NCI-H526 (cell line): ENCODE data around the gene LYPLAL1.

Experiments used
- DNase-seq, 2 experiments: peaks; one replicate each; lab custom pipeline; 2025; lab: John Stamatoyannopoulos, UW

The LYPLAL1 gene

GRCh38 chr1:219173758-219174459 lies at the start of gene LYPLAL1:
TSS of gene LYPLAL1 (plus strand) at chr1:219173878. CDS start at chr1:219173891, 13 bp downstream.
- DNase-seq, result peak; percentile 7 to 81

DNA sequence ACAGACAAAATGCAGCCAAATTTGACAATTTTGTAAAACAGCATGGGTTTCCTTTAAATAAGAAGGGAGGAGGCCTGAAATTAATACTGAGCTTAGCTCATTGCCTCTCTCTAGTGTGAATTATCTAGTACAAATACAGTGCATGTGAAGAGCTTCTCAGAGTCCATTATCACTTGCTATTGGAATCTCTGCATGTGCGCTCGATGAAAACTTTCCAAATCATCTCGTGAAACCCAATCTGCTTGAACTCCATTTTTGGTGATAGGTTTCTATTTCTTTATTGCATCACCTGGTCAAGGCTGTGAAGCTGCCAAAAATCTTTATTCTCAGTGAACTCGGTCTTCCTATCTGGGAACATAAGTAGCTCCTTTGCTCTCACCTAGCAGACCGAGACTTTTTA lies 49.5 kb upstream of the LYPLAL1 start:
- no peak for DNase-seq

DNA sequence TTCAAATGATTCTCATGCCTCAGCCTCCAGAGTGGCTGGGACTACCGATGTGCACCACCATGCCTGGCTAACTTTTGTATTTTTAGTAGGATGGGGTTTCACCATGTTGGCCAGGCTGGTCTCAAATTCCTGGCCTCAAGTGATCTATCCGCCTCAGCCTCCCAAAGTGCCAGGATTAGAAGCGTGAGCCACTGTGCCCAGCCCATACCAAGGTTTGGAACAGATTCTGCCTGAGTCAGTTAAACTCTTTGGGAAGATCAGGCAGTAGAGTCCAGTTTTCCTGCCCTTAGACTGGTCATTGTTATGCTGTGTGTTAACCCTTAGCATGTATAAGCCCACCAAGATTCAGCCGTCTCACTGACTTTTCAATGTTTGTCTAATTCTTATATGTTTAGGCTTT lies 48.3 kb upstream of the LYPLAL1 start:
- no peak for DNase-seq

DNA sequence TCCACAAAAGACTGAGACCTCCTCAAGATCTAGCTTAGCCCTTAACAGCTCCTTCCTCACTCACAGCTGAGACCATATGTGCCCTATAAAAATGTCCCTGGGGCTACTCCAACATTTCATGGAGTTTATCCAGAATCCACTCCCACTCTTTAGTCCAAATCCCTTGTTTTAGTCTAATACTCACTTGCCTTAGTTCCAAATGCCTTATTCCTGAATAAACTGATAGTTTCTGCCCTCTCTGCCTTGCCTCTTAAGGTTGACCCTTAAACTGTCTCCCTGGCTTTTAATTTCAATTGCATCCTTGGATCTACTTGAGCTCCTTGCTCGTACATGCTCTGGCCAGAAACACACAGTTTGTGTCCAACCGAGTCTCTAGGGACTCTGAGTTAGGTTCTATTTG lies 47.3 kb upstream of the LYPLAL1 start:
- DNase-seq, result no peak

- DNase-seq, result no peak
Measured at GRCh38 chr1:219128957-219129356, 44.7 kb upstream of the LYPLAL1 start.

DNA sequence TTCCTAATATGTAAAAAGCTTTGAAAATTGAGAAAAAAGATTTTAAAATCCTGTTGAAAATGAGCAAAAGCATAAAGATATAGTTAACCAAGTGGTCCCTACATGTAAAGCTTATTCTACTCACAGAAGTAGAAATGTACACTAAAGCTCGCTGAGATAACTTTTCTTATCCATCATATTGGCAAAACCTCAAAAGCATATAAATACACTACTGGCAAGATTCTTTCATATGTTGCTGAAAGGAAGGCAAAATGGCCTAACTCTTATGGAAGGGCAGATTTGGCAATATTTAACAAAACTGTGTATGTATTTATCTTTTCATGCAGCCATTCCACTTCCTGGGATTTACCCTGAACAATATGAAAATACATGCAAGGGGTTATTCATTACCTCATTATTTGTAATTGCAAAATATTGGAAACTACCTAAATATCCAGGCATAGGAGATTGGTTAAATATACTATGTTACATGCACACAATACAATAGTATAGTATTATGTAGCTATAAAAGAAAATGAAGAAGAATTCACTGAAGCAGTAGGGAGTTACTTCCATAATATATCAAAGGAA lies 43.2 kb upstream of the LYPLAL1 start:
- no peak for DNase-seq

DNA sequence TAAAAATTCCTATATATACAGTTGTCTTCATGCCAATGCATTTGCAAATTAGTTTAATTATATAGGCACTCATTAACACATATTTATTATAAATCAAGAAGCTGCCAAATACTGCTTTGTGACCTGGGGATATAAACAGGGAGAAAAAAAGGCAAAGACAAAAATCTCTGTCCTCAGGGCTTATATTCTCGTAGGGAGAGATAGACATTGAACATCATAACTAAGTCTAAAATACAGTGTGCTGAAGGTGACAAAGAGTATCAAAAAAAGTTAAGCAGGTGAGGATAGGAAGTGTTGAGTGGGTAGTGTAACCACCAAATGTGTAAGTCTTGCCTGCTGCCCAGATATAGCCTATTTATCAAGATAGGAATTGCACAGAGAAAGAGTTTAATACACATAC lies 40.7 kb upstream of the LYPLAL1 start:
- DNase-seq, result no peak

DNA sequence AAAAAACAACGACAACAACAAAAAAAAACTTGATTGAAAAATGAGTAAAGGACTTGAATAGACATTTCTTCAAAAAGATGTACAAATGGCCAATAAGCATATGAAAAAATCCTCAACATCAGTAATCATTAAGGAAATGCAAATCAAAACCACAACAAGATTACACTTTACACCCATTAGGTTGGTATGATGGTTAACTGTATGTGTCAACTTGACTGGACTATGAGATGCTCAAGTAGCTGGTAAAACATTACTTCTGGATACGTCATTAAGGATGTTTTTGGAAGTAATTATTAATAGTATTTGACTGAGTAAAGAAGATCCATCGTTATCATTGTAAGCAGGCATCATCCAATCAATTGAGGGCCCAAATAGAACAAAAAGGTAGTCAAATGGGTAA lies 34.9 kb upstream of the LYPLAL1 start:
- no peak for DNase-seq

DNA sequence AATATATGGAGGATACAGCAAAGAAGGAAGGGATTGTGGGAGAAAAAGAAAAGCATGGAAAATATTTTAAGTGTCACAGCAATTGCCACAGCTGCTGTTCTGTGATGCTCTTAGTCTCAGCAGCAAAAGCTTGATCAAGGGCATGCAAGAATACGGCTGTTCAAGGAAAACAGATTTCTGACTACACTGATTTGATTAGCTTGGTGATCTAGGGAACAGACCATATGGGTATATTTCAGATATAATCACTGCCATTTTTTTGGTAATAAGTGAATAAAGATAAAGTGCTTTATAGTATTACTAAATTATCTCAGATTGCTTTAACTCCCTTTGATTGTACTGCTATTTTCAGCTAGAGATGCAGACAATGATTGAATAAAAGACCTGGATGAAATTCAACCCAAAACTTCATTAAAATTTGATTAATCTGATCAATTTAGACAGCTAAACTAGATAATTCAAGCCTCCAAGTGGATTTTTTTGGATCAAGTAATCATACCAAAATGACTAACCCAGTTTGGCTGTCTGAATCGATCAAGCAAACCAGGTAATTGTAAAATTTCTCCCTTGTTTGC lies 33.3 kb upstream of the LYPLAL1 start:
- no peak for DNase-seq

- DNase-seq, result no peak
Measured at GRCh38 chr1:219143735-219144134, 29.9 kb upstream of the LYPLAL1 start.

DNA sequence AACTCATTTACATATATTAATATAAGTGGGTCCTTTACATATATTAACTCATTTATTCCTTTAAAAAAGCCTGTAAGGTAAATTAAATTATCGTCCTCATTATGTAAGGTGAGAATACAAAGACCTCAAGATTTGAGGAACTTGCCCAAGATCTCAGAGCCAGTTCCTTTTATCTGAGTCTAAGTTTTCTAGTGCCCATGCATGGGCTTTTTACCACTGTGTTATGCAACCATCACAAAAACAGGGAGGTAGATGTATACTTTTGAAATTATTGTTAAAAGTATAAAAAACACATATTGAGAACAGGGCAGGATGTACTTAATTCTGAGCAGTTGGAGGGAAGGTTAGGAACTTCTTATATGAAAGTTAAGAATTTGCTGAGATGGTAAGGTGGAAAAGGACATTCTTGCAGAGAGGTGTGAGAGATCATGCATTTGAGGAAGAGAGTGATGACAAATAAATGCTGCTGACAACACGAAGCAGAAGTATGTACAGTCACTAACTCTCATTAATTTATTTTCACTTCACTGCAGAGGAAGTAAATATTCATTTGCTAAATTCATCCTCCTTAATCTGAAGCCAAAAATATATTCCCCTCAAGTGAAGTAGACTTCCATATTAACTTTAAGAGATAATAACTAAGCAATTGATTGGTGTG lies 28.9 kb upstream of the LYPLAL1 start:
- no peak for DNase-seq

DNA sequence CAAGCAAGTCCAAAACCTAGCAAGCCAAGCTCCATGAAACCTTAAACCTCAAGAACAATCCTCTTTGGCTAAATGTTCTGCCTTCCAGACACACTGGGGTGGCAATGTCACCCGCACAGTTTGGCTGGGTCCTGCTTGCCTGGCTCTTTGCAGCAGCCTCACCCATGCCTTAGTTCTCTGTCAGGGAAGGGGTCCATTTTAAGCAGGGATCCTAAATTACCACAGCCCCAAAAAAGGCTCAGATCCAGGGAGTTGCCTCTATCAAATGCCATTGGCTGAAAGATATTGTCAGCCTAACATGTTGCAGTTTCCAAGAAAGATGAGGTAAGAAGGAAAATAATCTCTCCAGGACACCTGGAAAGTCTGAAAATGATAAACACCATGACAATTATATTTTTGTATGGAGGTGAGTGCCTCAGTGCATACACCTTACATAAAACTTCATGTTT lies 26.1 kb upstream of the LYPLAL1 start:
- DNase-seq, result no peak

- no peak for DNase-seq
Measured at GRCh38 chr1:219149009-219149577, 24.6 kb upstream of the LYPLAL1 start.

GRCh38 chr1:219149953-219150352 lies 23.7 kb upstream of the LYPLAL1 start:
- no peak for DNase-seq

GRCh38 chr1:219150913-219151312 lies 22.8 kb upstream of the LYPLAL1 start:
- DNase-seq, result no peak

- DNase-seq, result no peak
Measured at GRCh38 chr1:219151467-219151866, 22.2 kb upstream of the LYPLAL1 start.

GRCh38 chr1:219152751-219153150 lies 20.9 kb upstream of the LYPLAL1 start:
- no peak for DNase-seq

- DNase-seq, result peak; percentile 18 to 19
Measured at GRCh38 chr1:219153723-219154122, 20.0 kb upstream of the LYPLAL1 start.

DNA sequence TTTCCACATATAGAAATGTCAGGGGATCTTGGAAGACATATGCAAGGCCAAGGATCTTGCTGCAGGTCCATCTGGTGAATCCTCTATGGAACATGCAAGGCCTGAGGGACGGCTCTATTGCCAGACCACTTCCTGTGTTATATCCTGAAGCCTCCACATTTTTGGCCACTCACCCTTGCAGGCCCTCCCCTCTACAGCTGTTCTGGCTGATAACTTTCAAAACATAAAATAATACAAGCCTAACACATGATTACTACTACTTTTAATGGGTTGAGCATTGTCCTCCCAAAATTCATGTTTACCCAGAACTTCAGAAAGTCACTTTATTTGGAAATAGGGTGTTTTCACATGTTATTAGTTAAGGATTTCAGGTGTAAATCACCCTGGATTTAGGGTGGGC lies 18.5 kb upstream of the LYPLAL1 start:
- no peak for DNase-seq

DNA sequence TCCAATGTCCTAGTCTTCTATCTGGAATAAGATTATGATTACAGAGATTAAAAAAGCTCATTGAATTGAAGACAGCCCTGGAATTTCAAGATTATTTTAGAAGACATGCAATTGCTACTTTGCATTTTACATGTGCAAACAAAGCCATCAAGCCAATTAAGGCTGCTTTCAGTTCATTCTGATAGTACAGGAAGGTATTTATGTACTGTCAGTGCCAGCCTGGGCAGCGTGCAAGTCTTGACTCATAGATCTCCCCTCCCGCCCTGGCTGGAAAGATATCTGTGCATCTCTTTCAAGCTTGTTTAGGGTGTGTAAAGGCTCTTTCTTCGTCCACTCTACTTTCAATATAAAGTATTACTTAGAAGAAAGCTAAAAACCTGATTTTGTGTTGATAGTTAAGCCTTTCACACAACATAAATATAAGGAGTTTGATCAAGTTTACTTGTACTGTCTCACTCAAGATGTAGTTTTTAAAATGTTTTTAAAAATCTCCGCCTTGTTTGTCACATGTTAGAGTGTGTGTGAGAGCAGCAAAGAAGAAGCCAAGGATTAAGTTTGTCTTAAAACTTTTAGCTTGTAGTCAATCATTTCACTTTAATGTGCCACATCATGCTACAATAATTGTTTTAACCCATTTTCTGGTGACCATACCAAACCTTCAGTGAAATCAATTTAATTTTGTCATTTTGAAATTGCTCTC lies 13.6 kb upstream of the LYPLAL1 start:
- DNase-seq, result peak in 1 of 2 experiments; percentile 3

- DNase-seq, result no peak
Measured at GRCh38 chr1:219160967-219161366, 12.7 kb upstream of the LYPLAL1 start.

GRCh38 chr1:219161371-219161770 lies 12.3 kb upstream of the LYPLAL1 start:
- no peak for DNase-seq
